ENCODE measurements around the gene NMRAL1. TPM values are rescaled to one million over a fixed set of nuclear protein-coding genes. Genes with fewer than 3 reads are reported as not detected.

NMRAL1 gene
- total RNA-seq = 62.0 TPM

DNA sequence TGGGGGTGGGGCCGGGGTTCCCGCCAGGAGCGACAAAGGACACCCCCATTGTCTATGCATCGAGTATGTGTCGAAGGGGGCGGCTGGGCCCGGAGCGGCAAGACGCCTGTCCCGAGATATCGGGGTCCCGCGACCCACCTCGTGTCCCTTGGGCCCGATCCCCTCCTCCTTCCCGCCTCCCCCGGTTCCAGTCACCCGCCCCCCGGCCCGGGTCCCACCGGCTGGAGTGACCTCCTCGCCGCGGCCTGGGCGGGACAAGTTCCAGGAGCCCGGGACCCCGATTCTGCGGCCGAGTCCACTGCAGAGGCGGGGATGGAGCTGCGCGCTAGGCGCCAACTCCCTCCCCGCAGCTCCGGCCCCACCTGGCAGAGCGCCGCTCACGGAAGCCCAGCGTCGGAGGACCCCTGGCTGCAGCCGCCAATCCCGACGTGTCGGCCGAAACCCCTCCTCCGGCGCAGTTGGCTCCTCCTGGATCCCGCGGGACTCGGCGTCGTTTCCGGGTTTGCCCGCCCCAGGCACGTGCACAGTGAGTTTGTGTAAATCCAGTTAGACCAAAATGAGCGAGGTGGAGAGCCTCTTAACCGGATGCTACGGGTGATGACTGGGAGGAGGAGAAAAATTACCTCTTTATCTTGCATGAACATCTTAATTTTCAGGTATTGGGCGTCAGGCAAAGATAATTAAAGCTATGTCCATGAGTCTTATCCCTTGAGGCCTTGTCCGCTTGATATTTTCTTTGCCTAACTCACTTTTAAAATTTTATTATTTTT, at the start of gene NMRAL1:
TSS of gene NMRAL1 (minus strand) at position 434 of the 770 bp plus-strand sequence. CDS start 493 bp downstream, outside the sequence.
- FAIRE-seq (no peak), DNase-seq (ENCODE audit: low spot score in 2 of 2) (peak; percentile 78 to 85)

DNA sequence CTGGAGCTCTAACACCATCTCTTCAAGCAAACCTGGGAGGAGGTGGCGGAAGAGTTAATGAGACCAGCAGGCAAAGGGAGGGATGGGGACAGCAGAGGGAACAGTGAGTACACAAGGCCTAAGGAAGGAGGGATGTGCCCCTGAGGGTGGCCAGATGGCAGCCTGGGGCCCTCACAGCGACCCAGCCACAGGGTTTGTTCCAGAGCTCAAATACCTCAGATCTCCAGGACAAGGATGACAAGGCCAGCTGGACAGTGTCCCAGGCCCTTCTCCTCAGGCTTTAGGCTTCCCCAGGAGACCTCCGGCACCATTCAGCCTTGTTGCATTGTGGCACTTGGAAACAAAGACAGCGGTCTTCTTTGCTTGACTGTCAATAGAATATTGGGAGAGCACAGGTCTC, 49.3 kb upstream of the NMRAL1 start:
- FAIRE-seq (no peak), DNase-seq (ENCODE audit: low spot score in 2 of 2) (no peak)

DNA sequence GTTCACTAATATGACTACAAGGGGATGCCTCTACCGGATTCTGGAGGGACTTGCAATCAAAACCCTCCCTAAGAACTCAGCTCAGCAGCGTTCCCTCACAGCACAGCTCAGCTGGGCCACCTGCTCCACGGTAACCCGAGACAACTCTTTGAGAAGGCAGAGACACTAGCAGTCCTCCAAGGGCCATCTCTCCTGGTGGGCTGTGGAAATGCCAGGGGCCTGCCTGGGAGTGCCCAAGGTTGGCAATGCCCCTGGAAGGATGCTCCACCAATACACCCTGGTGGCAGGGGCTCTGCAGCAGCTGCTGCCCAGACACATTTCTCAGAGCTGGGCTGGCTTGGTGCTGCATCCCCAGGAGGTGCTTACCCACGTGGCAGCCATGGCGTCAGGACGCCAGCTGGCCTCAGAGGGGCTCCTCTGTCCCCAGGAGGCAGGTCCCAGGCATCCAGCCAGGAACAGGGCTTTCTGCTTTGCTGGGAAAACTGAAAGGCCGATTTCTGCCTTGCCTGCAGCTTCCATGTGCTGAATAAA, 47.7 kb upstream of the NMRAL1 start:
- DNase-seq (ENCODE audit: low spot score in 2 of 2) = peak; percentile 37 to 75
- no peak for FAIRE-seq

DNA sequence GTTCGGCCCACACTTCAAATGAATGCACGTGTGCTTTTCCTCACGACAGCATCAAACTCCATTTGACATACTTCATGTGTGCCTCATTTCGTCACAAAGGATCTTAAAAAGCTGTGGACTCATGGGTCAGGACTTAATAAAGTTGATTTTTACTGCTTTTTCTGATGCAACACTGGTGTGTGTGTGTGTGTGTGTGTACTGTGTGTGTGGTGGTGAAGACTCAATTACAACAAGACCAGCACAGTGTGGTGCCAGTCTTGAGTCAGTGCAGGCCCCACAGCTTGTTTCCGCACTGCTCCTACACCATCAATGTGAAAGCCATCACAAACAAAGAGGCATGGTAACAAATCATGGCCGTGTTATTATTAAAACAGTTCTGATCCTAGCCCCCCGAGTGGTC, 46.5 kb upstream of the NMRAL1 start:
- DNase-seq (ENCODE audit: low spot score in 2 of 2) = no peak
- FAIRE-seq = no peak

DNA sequence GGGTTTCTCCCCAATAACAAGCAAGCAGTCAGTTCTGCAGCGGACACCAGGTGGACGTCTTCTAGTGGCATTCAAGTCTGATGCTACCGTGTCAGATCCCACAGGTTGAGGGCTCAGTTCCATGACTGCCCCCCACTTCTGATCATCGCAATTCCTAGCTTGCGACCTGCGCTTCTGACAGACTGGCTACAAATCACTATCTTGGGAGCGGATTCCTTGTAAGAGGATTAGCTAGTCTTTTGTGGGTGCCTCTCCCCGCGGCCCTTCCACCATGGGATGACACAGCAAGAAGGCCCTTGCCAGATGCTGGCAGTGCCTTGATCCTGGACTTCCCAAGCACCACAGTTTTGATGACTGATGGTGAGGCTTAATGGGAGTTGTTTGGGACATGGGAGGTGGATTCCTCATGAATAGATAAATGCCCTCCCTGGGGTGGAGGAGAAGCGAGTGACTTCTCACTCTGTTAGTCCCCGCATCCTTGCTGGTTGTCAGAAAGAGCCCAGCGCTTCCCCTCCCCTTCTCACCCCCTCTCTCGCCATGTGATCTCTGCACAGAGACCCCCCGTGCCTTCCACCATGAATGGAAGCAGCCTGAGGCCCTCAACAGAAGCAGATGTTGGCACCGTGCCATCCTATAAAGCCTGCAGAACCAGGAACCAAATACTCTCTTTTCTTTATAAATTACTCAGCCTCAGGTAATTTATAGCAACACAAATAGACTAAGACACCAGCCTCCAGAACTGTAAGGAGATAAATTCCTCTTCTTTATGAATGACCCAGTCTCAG, 45.0 kb upstream of the NMRAL1 start:
- DNase-seq (ENCODE audit: low spot score in 2 of 2) (no peak), FAIRE-seq (no peak)

DNA sequence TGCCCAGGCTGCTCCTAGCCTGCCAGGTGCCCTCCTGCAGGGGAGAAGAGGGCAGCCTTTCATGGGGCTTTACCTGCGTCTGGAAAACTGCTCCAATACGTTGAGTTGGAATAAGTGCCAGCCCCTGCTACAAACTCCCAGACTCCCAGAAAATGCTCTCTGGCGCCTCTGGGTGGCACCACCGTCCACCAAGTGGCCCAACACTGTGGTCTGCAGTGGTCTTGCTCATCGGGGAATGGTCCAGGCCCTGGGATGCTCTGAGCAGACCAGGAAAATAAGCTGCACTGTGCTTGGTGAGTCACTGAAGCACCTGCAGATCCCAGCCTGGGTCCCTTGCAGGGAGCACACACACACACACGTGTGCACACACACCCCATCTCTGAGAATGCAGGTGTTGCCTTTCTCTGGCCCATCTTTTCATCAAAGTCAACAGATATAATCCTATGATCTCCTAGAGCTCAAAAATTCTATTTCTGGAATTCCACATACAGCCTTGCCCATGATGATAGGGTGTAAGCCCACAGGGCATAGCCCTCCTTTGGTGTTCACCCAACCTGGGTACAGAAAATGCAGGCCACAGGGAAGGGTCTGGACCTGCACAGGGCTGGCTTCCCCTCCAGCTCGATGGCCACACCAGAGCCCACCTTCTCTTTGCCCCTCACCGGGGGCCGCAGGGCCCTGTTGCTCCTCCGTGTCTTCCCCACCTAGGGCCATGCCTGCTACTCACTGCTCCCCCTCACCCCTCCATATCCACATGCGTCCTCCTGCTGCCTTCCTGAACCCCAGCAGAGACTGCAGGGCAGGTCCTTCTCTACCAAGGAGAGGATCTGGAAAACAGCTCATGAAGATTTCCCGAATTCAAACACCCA, 43.6 kb upstream of the NMRAL1 start:
- DNase-seq (ENCODE audit: low spot score in 2 of 2) (peak in 1 of 2 donors; percentile 54), FAIRE-seq (no peak)

DNA sequence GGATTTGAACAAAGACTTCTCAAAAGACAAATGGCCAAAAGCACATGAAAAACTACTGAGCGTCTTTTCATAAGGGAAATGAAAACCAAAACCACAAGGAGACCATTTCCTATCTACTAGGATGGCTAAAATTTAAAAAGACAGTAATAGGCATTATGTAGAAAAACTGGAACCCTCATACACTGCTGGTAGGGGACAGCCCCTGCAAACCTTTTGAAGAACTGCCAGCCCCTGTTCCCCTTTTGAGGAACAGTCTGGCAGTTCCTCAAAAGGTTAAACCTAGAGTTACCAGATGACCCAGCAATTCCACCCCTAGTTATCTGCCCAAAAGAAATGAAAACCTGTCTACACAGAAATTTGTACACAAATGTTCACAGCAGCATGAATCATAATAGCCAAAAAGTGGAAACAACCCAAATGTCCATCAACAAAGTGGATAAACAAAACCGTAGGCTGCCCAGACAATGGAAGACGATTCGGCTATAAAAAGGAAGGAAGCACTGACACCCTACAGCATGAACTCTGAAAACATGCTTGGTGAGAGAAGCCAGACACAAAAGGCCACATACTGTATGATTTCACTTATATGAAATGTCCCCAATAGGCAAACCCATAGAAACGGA, 41.3 kb upstream of the NMRAL1 start:
- no peak for DNase-seq (ENCODE audit: low spot score in 2 of 2)
- FAIRE-seq = no peak

DNA sequence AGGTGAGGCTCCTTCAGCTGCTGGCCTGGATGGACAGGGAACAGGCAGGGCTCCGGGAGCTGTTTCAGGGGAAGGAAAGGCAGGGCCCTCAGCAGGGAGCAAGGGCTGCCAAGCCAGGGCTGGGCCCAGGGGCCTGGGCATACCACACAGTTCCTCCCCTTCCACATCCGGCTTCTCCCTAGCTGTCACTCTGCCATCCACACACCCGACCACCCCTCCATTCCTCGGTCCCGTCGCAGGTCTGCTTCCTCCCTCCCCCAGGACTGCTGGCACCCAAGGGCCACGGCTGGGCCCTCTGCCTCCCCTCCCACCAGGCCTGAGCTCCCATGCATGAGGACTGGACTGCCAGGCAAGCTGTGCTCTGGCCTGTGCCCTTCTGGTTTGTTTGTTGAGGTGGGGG, 40.2 kb upstream of the NMRAL1 start:
- FAIRE-seq = no peak
- no peak for DNase-seq (ENCODE audit: low spot score in 2 of 2)

DNA sequence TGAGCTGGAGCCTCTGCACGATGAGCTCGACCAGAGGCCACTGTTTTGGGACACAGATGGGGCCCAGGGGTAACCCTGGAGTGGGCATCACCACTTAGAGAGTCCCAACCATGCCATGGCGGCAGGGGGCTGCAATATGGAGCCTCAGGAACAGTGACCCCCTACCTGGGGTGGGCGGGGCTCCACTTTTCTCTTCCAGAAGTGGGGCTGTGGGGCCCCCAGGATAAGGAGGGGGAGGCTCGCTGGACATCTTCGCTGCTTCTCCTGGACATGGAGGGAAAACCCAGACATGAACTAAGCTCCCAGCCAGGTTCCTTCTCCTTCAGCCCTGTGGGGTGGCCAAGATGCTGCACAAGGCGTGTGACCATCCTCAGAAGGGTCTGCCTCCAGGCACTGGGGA, 39.5 kb upstream of the NMRAL1 start:
- FAIRE-seq = no peak
- DNase-seq (ENCODE audit: low spot score in 2 of 2) = no peak

DNA sequence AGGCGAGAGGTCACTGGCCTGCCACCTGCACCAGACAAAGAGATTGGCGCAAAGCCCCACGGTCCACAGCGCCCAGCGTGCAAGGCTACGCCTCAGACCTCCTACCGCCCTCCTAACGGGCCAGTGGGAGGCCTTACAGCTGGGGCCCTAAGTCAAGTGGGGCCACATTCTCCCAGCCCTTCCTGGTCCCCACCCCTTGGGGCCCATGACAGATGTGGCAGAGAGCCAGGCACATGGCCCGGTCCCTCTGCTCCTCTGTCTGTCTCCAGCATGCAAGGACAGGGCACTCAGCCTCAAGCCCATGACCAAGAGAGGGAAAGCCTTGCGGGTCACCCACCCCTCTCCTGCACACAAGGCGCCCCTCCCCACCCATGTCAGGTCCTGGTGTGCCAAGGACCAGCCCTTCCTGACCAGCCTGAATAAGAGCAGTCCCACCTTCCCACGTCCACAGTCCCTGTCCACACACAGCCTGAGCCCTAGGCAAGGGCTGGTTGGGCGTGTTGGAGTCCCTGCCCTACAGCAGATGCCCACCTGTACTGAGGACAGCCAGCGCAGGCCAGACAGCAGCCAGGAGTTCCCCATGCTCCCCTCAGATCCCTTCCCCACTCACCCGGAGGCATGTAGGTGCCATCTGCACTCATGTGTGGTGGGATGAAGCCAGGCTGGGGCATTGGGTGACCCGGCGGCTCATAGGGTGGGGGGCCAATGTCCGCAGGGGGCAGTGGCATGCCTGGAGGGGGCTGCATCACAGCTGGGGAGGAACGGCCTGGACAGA, 38.8 kb upstream of the NMRAL1 start:
- DNase-seq (ENCODE audit: low spot score in 2 of 2) = no peak

DNA sequence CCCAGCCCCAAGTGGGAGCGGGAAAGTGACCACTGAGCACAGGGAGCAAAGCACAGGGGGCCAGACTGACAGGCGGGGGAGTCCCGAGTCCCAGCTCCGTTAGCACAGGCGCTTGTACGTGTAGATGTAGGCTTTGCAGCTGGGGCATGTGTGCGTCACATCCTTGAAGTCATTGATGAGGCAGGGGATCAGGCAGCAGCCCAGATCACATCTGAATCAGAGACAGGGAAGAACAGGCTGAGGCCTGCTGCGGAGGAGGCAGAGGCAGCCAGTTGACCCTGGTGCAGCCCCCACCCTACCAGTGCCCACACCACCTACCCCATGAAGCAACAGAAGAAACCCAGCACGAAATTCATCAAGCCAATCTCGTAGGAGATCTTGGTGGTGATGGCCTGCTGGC, 38.0 kb upstream of the NMRAL1 start:
- FAIRE-seq (no peak), DNase-seq (ENCODE audit: low spot score in 2 of 2) (no peak)

More for the DNA sequence above, 38.8 kb upstream of the NMRAL1 start:
- no peak for FAIRE-seq

DNA sequence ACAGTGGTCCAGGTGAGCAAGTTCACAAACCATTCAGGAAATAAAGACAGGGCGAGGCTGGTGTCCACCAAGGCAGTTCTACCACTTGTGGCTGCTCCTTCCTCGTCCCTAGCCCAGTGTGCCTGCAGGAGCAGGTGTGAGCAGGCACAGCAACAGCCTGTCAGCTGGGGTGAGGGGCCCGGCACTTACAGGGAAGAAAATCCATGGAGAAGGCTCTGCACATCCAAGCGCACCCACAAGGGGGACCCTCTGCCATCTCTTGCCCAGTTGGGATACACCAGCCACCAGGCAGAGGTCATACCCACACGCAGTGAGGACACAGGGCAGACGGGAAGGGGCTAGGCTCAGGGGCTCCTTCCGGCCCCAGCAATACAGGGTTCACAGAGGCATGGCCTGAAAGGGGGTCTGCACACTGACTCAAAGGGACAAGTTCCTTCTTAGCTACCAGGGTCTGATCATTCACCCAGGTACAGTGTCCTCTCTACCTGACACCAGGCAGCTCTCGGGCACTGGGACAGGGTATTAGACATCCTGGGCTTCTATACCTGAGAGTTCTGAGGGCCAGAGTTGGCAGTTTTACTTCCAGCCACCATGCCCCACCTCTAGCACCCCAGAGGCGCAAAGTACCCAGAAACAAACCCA, 37.1 kb upstream of the NMRAL1 start:
- no peak for FAIRE-seq
- DNase-seq (ENCODE audit: low spot score in 2 of 2) = peak in 1 of 2 donors; percentile 61

DNA sequence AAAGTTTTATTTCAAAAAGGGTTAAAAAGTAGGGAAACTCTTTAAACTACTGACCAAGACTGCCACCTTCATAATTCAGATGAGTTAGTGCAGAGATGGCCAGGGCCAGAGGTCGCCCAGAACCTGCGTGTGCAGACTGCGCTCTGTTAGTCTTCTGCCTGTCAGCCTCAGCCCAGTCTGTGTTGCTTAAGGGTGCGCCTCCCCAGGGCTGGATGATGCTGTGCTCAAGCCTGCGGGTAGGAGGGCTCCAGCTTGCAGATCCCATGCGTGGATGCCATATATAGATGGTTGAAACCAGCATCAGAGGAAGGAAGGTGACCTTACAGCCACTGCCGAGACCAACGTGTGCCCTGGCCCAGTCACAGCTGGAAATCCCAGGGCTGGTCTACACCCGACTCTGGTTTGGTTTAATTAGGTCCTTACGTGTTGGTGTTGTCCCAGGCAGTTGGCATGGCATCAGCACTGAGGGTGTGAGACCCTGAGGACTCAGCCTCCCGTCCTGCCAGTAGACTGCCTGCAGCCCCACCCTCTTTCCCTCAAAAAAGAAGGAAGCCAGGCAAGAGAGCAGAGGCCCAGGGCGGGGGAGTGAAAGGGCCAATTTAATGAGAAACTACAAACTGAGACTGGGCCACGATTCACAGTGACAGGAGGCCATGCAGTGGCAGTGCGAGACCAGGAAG, 36.5 kb upstream of the NMRAL1 start:
- DNase-seq (ENCODE audit: low spot score in 2 of 2) (no peak), FAIRE-seq (no peak)

DNA sequence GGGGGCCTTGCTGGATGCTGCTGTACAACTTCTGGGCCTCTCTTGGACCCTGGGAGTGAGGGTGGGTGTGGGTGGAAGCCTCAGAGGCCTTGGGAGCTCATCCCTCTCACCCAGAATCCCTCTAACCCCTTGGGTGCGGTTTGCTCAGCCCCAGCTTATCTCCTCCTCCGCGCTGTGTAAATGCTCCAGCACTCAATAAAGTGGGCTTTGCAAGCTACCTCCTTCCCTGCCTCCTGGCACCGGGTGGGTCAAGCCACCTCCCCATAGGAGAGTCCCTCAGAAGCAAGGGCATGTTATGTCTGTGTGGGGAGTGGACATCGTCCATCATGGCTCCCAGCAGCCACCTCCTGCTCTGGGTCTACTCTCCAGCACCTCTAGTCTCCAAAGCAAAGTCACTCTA, 35.7 kb upstream of the NMRAL1 start:
- FAIRE-seq (no peak), DNase-seq (ENCODE audit: low spot score in 2 of 2) (no peak)

DNA sequence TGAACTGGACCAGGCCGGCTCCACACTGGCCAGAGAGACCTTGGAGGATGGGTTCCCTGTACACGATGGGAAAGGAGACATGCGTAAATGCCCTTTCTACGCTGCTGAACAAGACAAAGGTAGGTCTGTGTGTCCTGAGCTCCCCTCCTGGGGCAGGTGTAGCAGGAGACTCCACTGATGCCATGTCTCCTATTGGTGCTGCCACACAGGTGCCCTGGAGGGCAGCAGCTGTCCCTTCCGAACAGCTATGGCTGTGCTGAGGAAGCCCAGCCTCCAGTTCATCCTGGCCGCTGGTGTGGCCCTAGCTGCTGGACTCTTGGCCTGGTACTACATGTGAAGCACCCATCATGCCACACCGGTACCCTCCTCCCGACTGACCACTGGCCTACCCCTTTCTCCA, 35.0 kb upstream of the NMRAL1 start:
- DNase-seq (ENCODE audit: low spot score in 2 of 2) = no peak
- FAIRE-seq = no peak

DNA sequence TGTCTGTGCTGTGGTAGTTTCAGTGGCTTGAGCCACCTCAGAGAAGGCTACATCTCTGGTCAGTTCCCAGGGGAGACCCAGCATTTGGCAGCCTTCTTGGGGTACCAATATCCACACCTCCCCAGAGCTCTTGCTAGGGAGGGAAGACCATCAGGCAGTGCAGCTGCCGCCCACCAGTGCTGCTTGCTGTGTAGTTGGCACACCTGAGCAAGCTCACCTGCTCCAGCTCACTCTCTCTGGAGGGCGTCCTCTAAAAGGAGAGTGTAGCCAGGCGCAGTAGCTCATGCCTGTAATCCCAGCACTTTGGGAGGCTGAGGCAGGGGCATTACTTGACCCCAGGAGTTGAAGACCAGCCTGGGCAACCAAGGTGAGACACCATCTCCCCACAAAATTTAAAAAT, 34.4 kb upstream of the NMRAL1 start:
- FAIRE-seq (no peak), DNase-seq (ENCODE audit: low spot score in 2 of 2) (no peak)

DNA sequence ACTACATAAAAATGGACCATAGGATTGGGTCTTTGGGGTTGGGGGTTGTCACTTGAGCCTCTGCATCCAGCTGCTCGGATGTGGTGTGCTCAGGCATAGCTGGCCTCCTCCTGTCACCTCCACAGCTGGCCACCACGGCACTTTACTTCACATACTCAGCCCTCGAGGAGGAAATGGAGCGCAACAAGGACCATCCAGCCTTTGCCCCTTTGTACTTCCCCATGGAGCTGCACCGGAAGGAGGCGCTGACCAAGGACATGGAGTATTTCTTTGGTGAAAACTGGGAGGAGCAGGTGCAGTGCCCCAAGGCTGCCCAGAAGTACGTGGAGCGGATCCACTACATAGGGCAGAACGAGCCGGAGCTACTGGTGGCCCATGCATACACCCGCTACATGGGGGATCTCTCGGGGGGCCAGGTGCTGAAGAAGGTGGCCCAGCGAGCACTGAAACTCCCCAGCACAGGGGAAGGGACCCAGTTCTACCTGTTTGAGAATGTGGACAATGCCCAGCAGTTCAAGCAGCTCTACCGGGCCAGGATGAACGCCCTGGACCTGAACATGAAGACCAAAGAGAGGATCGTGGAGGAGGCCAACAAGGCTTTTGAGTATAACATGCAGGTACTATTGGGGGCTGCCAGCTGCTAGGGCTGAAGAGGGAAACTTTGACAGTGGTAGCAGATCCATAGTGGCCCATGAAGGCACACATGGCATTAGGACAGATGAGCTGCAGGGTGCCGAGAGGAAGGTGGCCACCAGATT, 33.3 kb upstream of the NMRAL1 start:
- DNase-seq (ENCODE audit: low spot score in 2 of 2) (no peak), FAIRE-seq (no peak)

DNA sequence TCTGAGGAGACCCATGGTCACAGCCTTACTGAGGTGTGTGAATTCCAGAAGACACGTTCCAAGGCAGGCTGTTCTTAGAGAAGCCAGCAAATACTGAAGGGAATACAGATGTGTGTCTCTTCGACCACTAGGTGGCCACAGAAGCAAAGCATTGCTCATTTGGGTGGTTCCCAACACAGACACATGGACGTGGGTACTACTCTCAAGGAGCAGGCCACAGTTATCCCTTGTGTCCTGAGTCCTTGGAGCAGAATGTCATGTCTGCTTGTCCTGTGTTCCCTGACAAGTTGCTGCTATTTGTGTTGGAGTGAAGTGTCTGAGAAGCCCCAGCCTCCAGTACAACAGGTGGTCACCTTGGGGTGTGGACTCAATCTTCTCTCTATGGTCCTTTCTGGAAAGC, 32.0 kb upstream of the NMRAL1 start:
- DNase-seq (ENCODE audit: low spot score in 2 of 2) (peak; percentile 51 to 74), FAIRE-seq (no peak)

Data from frontal cortex (tissue), 4 donors.